Caco-2 (cell line): Measurements from ENCODE around the gene ZNF266. TPM values are rescaled to one million over a fixed set of nuclear protein-coding genes. Genes with fewer than 3 reads are reported as not detected.

Experiments
- Bru-seq: library from RNA; stranded (reverse); fragments of 400-500 nt; gene quantifications from one replicate; lab custom pipeline; 2021; lab: Mats Ljungman, UMichigan
- BruChase-seq, 2 experiments: library from RNA; stranded (reverse); fragments of 400-500 nt; gene quantifications; one replicate each; lab custom pipeline; 2021; lab: Mats Ljungman, UMichigan
- BruUV-seq: library from RNA; stranded (reverse); fragments of 400-500 nt; replicated peaks from 2 replicates; lab custom pipeline; 2021; lab: Mats Ljungman, UMichigan
- CTCF ChIA-PET: fragments of 300-600 bp; sonication (Branson Sonifier 250); formaldehyde crosslinking; loops from one replicate; lab custom pipeline; 2022; ENCODE audit warnings: antibody characterized with exemption; lab: Charles Lee
- POLR2A ChIA-PET: fragments of 300-600 bp; sonication (Branson Sonifier 250); formaldehyde crosslinking; loops from one replicate; lab custom pipeline; 2022; ENCODE audit warnings: antibody characterized with exemption; lab: Charles Lee
- DNase-seq, 2 experiments: peaks; one replicate each; pipeline versions ENCODE4 v3.0.0 to v3.0.0-alpha.2; 2020 to 2022
- H3K27me3 ChIP-seq: replicated peaks from 2 replicates; pipeline ENCODE4 v1.6.0; 2011; ENCODE audit warnings: low read length; ENCODE audit not compliant: control insufficient read depth, insufficient read depth
- H3K36me3 ChIP-seq: 2 replicates; pipeline ENCODE4 v1.5.1; 2011; ENCODE audit warnings: low read length; ENCODE audit not compliant: control insufficient read depth, insufficient read depth
- H3K4me1 ChIP-seq: fragments of 250-450 bp; sonication (Bioruptor Pico); 2 replicates; pipeline ENCODE4 v1.5.1; 2020; ENCODE audit warnings: mild to moderate bottlenecking
- H3K4me3 ChIP-seq: 2 replicates; pipeline ENCODE4 v1.5.1; 2011; ENCODE audit warnings: low read depth, mild to moderate bottlenecking, control low read depth, low read length
- H3K9me3 ChIP-seq: fragments of 250-450 bp; sonication (Bioruptor Pico); 2 replicates; pipeline ENCODE4 v1.5.1; 2020; ENCODE audit warnings: mild to moderate bottlenecking, moderate library complexity
- H3K27ac Mint-ChIP-seq: one replicate; pipeline ENCODE4 v1.8.0; 2022; ENCODE audit warnings: mixed read lengths; ENCODE audit not compliant: unreplicated experiment
- H3K27me3 Mint-ChIP-seq: one replicate; pipeline ENCODE4 v1.8.0; 2022; ENCODE audit warnings: mixed read lengths; ENCODE audit not compliant: insufficient read depth, unreplicated experiment
- H3K36me3 Mint-ChIP-seq: one replicate; pipeline ENCODE4 v1.8.0; 2022; ENCODE audit warnings: mild to moderate bottlenecking, mixed read lengths; ENCODE audit not compliant: insufficient read depth, unreplicated experiment
- H3K4me1 Mint-ChIP-seq: one replicate; pipeline ENCODE4 v1.8.0; 2022; ENCODE audit warnings: low read depth, mixed read lengths; ENCODE audit not compliant: unreplicated experiment
- H3K4me3 Mint-ChIP-seq: one replicate; pipeline ENCODE4 v1.8.0; 2022; ENCODE audit warnings: mild to moderate bottlenecking, moderate library complexity, mixed read lengths; ENCODE audit not compliant: unreplicated experiment
- H3K9me3 Mint-ChIP-seq: one replicate; pipeline ENCODE4 v1.8.0; 2022; ENCODE audit warnings: mixed read lengths; ENCODE audit not compliant: unreplicated experiment
- CTCF ChIP-seq, 2 experiments: fragments of 200-600 bp in 1 of 2; IDR thresholded peaks; 1 replicate in 1 of 2; 2 replicates in 1 of 2; pipeline versions ENCODE4 v1.5.1 to v1.8.0; 2011 to 2022; ENCODE audit warnings: antibody characterized with exemption in 1 of 2, control low read depth in 1 of 2, inconsistent platforms in 1 of 2, low read depth in 1 of 2, low read length in 1 of 2, mild to moderate bottlenecking in 1 of 2, moderate library complexity in 1 of 2; ENCODE audit not compliant: insufficient read depth in 1 of 2, severe bottlenecking in 1 of 2, unreplicated experiment in 1 of 2
- intact Hi-C: fragments of 100-400 bp; cut with micrococcal nuclease; formaldehyde crosslinking; loops from one replicate; pipeline ENCODE4 v1.10.0; 2022; ENCODE audit not compliant: unreplicated experiment
- long read RNA-seq: library from polyadenylated mRNA; stranded (forward); transcript quantifications from one replicate; pipeline ENCODE4 v2.0.0, GENCODE V29; 2022
- total RNA-seq: library from RNA; stranded (reverse); gene quantifications from 2 replicates; pipeline ENCODE4 v1.2.3, GENCODE V29; 2022

The ZNF266 gene
- total RNA-seq (18.5 and 20.4 TPM in 2 replicates), Bru-seq, nascent RNA (percentile 78 among the genes with signal in this experiment), BruChase-seq, experiment 1, labeled RNA remaining after a 2-hour chase (percentile 83 among the genes with signal in this experiment), BruChase-seq, experiment 2, labeled RNA remaining after a 6-hour chase (percentile 79 among the genes with signal in this experiment)
- long read RNA-seq, partial matches to known transcripts: 1 of 22 reads
- long read RNA-seq, other reads (novel, unspliced or antisense): 20 of 22 reads

- Histone ChIP-seq H3K4me1 (no peaks in the 10 kb centered on the region), H3K9me3 (no peaks in the 10 kb centered on the region; the same call in 1 of the 2 replicates), H3K27me3 (no peaks in the 10 kb centered on the region), H3K36me3 (no peaks in the 10 kb centered on the region; the same call in 1 of the 2 replicates), H3K4me3 (peak within 1 kb of the TSS; percentile 62)
- DNase-seq: peak; percentile 88 to 89
- TF ChIP-seq CTCF (IDR thresholded peaks at IDR 0.05; ENCODE audit: insufficient read depth in 1 of 2, low read depth in 1 of 2, low read length in 1 of 2, severe bottlenecking in 1 of 2, unreplicated experiment in 1 of 2): peak; percentile 59 to 70
- H3K4me3 Mint-ChIP-seq: peak within 1 kb of the TSS; percentile 86
- intact Hi-C loops: loop anchor here (10.0 kb wide), 2 partner anchors 99 to 231 kb away; partner anchors contain the start of gene ZNF426
- peaks cover 8% of the 10 kb centered on the region for H3K4me1 Mint-ChIP-seq
- H3K36me3 Mint-ChIP-seq: peaks cover 22% of the 10 kb centered on the region
- peak within 1 kb of the TSS; percentile 96 for H3K27ac Mint-ChIP-seq
- no peaks in the 10 kb centered on the region for H3K9me3 Mint-ChIP-seq
- BruUV-seq: TSS peak; percentile 66
- H3K27me3 Mint-ChIP-seq: no peaks in the 10 kb centered on the region
- ChIA-PET CTCF (interaction anchor here (0.6 kb wide), 3 partner anchors 16 to 1168 kb away, joined by 3 to 4 read pairs (median 3); no protein-coding TSS in a partner anchor), POLR2A (interaction anchor here (0.6 to 0.7 kb wide), 2 partner anchors 122 to 289 kb away, joined by 3 read pairs; no protein-coding TSS in a partner anchor)
Observed at GRCh38 chr19:9435279-9436268, at the start of gene ZNF266. ZNF266 (minus strand) TSS chr19:9435573; CDS start chr19:9420089, 15,484 bp downstream.

GRCh38 chr19:9485140-9485539, 49.8 kb upstream of the ZNF266 start:
- Histone ChIP-seq H3K27me3 (no peaks in the 10 kb centered on the region), H3K4me3 (no peak overlapping the region), H3K4me1 (no peaks in the 10 kb centered on the region), H3K36me3 (no peaks in the 10 kb centered on the region), H3K9me3 (peaks cover 5% of the 10 kb centered on the region)
- DNase-seq: no peak
- Mint-ChIP-seq H3K4me3 (no peak overlapping the region), H3K27me3 (no peaks in the 10 kb centered on the region), H3K36me3 (no peaks in the 10 kb centered on the region), H3K27ac (no peak overlapping the region), H3K4me1 (no peaks in the 10 kb centered on the region), H3K9me3 (peaks cover 5% of the 10 kb centered on the region)
- BruUV-seq: no TSS peak
- ChIA-PET POLR2A (no interaction called here), CTCF (no interaction called here)
- no peak for TF ChIP-seq CTCF (IDR thresholded peaks at IDR 0.05; ENCODE audit: insufficient read depth in 1 of 2, low read depth in 1 of 2, low read length in 1 of 2, severe bottlenecking in 1 of 2, unreplicated experiment in 1 of 2)
- intact Hi-C loops: no loop called here

- Histone ChIP-seq H3K4me3 (no peak overlapping the region), H3K36me3 (no peaks in the 10 kb centered on the region), H3K4me1 (no peaks in the 10 kb centered on the region), H3K27me3 (no peaks in the 10 kb centered on the region), H3K9me3 (peaks cover 7% of the 10 kb centered on the region; the same call in 1 of the 2 replicates)
- CTCF ChIA-PET: no interaction called here
- no peaks in the 10 kb centered on the region for H3K27me3 Mint-ChIP-seq
- H3K4me3 Mint-ChIP-seq: no peak overlapping the region
- no peak for TF ChIP-seq CTCF (IDR thresholded peaks at IDR 0.05; ENCODE audit: insufficient read depth in 1 of 2, low read depth in 1 of 2, low read length in 1 of 2, severe bottlenecking in 1 of 2, unreplicated experiment in 1 of 2)
- no peaks in the 10 kb centered on the region for H3K36me3 Mint-ChIP-seq
- no peaks in the 10 kb centered on the region for H3K4me1 Mint-ChIP-seq
- DNase-seq: no peak
- peaks cover 64% of the 10 kb centered on the region for H3K9me3 Mint-ChIP-seq
- POLR2A ChIA-PET: no interaction called here
- H3K27ac Mint-ChIP-seq: no peak overlapping the region
- intact Hi-C loops: no loop called here
- no TSS peak for BruUV-seq
Observed at GRCh38 chr19:9474975-9475374, 39.6 kb upstream of the ZNF266 start.
